ENCODE data around the gene NR2E1. TPM values are rescaled to one million over a fixed set of nuclear protein-coding genes. Genes with fewer than 3 reads are reported as not detected.

NR2E1 gene
- total and polyA plus RNA-seq, 3 experiments from 2014 or later, result not detected

DNA sequence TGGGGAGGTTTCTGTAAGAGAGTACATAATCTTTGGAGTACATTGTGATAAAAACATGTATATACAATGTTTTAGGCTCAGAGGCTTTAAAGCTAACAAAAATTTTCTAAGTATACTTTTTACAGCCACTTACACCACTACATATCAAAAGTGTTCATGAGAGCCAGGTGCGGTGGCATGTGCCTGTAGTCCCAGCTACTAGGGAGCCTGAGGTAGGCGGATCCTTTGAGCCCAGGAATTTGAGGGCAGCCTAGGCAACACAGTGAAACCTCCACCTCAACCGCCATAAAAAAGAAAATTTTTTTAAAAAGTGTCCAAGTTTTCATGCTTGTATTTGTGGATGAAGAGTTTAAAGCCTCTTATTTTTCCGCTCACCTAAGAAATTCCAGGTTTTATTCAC lies 72.5 kb downstream of the NR2E1 start:
- Mint-ChIP-seq H3K4me3 (no peak overlapping the region), H3K27ac (no peak overlapping the region), H3K27me3 (no peaks in the 10 kb centered on the region), H3K9me3 (peaks cover 0 to 9% (median 0%) of the 10 kb centered on the region in 5 donors), H3K36me3 (peaks cover 22 to 55% (median 24%) of the 10 kb centered on the region in 3 donors), H3K4me1 (peaks cover 38 to 70% (median 68%) of the 10 kb centered on the region in 3 donors)
- Histone ChIP-seq H3K27ac (ENCODE audit: low read depth, low read length) (no peak overlapping the region), H3K9me3 (ENCODE audit: low read length) (no peaks in the 10 kb centered on the region), H3K4me3 (ENCODE audit: low read length) (no peak overlapping the region), H3K36me3 (ENCODE audit: insufficient read depth, low read length) (no peaks in the 10 kb centered on the region), H3K27me3 (ENCODE audit: insufficient read depth, low read length, poor library complexity, severe bottlenecking) (no peaks in the 10 kb centered on the region), H3K4me1 (ENCODE audit: insufficient read depth, low read length) (no peaks in the 10 kb centered on the region)
- CTCF ChIA-PET, result no interaction called here
- POLR2A ChIA-PET, result no interaction called here
- DNase-seq, result no peak

Other genes with a start within 250 kb of the NR2E1 start
- 10 to 100 TPM; 75.0 to 85.1 TPM for gene SEC63, start 207.8 kb upstream of the NR2E1 start, total RNA-seq
- 36.4 TPM for gene SEC63, start 207.8 kb upstream of the NR2E1 start, polyA plus RNA-seq
- gene OSTM1, start 91.3 kb upstream of the NR2E1 start, total RNA-seq, result 10 to 100 TPM; 26.2 to 26.4 TPM
- 47.8 TPM for gene OSTM1, start 91.3 kb upstream of the NR2E1 start, polyA plus RNA-seq
- 10 to 100 TPM; 75.8 to 76.4 TPM for gene SNX3, start 95.0 kb downstream of the NR2E1 start, total RNA-seq
- gene SNX3, start 95.0 kb downstream of the NR2E1 start, polyA plus RNA-seq, result 192 TPM
- gene AFG1L, start 129.0 kb downstream of the NR2E1 start, total RNA-seq, result 1 to 10 TPM; 4.4 to 5.3 TPM
- 4.4 TPM for gene AFG1L, start 129.0 kb downstream of the NR2E1 start, polyA plus RNA-seq

Data from CD8-positive, alpha-beta memory T cell (primary cell).